Ishikawa (cell line): ENCODE measurements around the gene ANKRD35.

Experiments
- CEBPB ChIP-seq: IDR thresholded peaks from 2 replicates; pipeline ENCODE4 v1.6.1; 2012
- CREB1 ChIP-seq: IDR thresholded peaks from 2 replicates; pipeline ENCODE4 v1.6.1; 2012; ENCODE audit warnings: low read depth
- EGR1 ChIP-seq: IDR thresholded peaks from 2 replicates; pipeline ENCODE4 v1.6.1; 2012
- EP300 ChIP-seq: IDR thresholded peaks from 2 replicates; pipeline ENCODE4 v1.6.1; 2012; ENCODE audit warnings: borderline replicate concordance
- RAD21 ChIP-seq: IDR thresholded peaks from 2 replicates; pipeline ENCODE4 v1.6.1; 2012; ENCODE audit warnings: low read depth
- REST ChIP-seq: IDR thresholded peaks from 2 replicates; pipeline ENCODE4 v1.6.1; 2012; ENCODE audit warnings: low read depth, mild to moderate bottlenecking
- TAF1 ChIP-seq: IDR thresholded peaks from 2 replicates; pipeline ENCODE4 v1.6.1; 2012; ENCODE audit warnings: low read depth, mild to moderate bottlenecking
- YY1 ChIP-seq: IDR thresholded peaks from 2 replicates; pipeline ENCODE4 v1.6.1; 2012; ENCODE audit warnings: low read depth
- TF ChIP-seq, protein P1 (sequence below): IDR thresholded peaks from 2 replicates; pipeline ENCODE4 v1.6.1; 2012

DNA sequence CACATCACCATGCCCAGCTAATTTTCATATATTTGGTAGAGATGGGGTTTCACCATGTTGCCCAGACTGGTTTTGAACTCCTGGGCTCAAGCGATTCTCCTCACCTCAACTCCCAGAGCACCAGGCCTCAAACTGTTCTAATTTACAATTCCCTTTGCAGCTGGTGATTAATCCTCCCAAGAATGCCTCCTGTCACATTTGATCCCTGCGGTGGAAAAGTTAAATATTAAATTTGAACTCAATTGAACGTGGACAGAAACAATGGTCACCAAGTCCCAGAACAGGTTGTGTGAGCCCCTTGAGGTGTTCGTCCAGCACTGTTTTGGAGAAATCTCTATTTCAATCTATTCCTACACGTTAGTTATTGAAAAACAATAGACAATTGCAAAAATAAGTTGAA lies 2.0 kb upstream of the ANKRD35 start:
- TF ChIP-seq RAD21 (no peak), EGR1 (no peak), TAF1 (no peak), YY1 (no peak), CREB1 (no peak), REST (no peak), CEBPB (no peak), EP300 (no peak)
- TF ChIP-seq, protein P1, sequence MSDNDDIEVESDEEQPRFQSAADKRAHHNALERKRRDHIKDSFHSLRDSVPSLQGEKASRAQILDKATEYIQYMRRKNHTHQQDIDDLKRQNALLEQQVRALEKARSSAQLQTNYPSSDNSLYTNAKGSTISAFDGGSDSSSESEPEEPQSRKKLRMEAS: no peak
